Neutrophil (primary cell): ENCODE data around the gene HIP1.
"Not testable (repeated sequence)": the region's sequence is repeated elsewhere in the genome, so short reads cannot be mapped to it uniquely, and the experiment has no call there.

ENCODE experiments used
- H3K27ac ChIP-seq: fragments of 200-600 bp; sonication (generic); 2 replicates; pipeline ENCODE4 v1.5.1; 2016; ENCODE audit warnings: mild to moderate bottlenecking, moderate library complexity
- H3K27me3 ChIP-seq: fragments of 200-600 bp; sonication (generic); 2 replicates; pipeline ENCODE4 v1.6.0; 2016; ENCODE audit warnings: mild to moderate bottlenecking
- H3K36me3 ChIP-seq: fragments of 200-600 bp; sonication (generic); 2 replicates; pipeline ENCODE4 v1.5.1; 2017
- H3K4me1 ChIP-seq, 2 experiments: fragments of 200-600 bp in 1 of 2; sonication (generic) in 1 of 2; 1 replicate in 1 of 2; 2 replicates in 1 of 2; pipeline versions ENCODE4 v1.5.1 to v1.6.1; 2013 to 2016; ENCODE audit warnings: low read depth in 1 of 2, low read length in 1 of 2, mild to moderate bottlenecking in 1 of 2, moderate library complexity in 1 of 2; ENCODE audit not compliant: control insufficient read depth in 1 of 2, insufficient read depth in 1 of 2
- H3K4me3 ChIP-seq, 2 experiments: fragments of 200-600 bp in 1 of 2; sonication (generic) in 1 of 2; 1 replicate in 1 of 2; 2 replicates in 1 of 2; pipeline ENCODE4 v1.5.1; 2013 to 2016; ENCODE audit warnings: low read depth in 1 of 2, low read length in 1 of 2, mild to moderate bottlenecking in 1 of 2, moderate library complexity in 1 of 2
- H3K9me3 ChIP-seq: fragments of 200-600 bp; sonication (generic); 2 replicates; pipeline ENCODE4 v1.5.1; 2016
- CTCF ChIP-seq: fragments of 200-600 bp; sonication (generic); IDR thresholded peaks from 2 replicates; pipeline ENCODE4 v1.5.1; 2016; ENCODE audit warnings: antibody characterized with exemption

The HIP1 gene

GRCh38 chr7:75533926-75534325, 204.8 kb downstream of the HIP1 start:
- Histone ChIP-seq H3K9me3 (no peaks in the 10 kb centered on the region), H3K4me3 (no peak overlapping the region), H3K27ac (no peak overlapping the region), H3K4me1 (peaks cover 4 to 6% of the 10 kb centered on the region in 2 experiments), H3K27me3 (no peaks in the 10 kb centered on the region), H3K36me3 (peaks cover 48% of the 10 kb centered on the region)
- TF ChIP-seq CTCF: no peak

GRCh38 chr7:75532639-75533038, 206.1 kb downstream of the HIP1 start:
- H3K4me1 ChIP-seq: peaks cover 10 to 12% of the 10 kb centered on the region in 2 experiments
- TF ChIP-seq CTCF: no peak
- peaks cover 36% of the 10 kb centered on the region for H3K36me3 ChIP-seq
- no peaks in the 10 kb centered on the region for H3K27me3 ChIP-seq
- H3K27ac ChIP-seq: no peak overlapping the region
- no peak overlapping the region for H3K4me3 ChIP-seq
- no peaks in the 10 kb centered on the region for H3K9me3 ChIP-seq

- Histone ChIP-seq H3K36me3 (peaks cover 24% of the 10 kb centered on the region), H3K27ac (no peak overlapping the region), H3K27me3 (no peaks in the 10 kb centered on the region), H3K9me3 (no peaks in the 10 kb centered on the region), H3K4me1 (peaks cover 22% of the 10 kb centered on the region in 2 experiments), H3K4me3 (no peak overlapping the region)
- TF ChIP-seq CTCF: no peak
Measured at GRCh38 chr7:75531359-75531821, 207.4 kb downstream of the HIP1 start.

- peaks cover 16 to 20% of the 10 kb centered on the region in 2 experiments for H3K4me1 ChIP-seq
- H3K27ac ChIP-seq: peak overlapping the region; percentile 85
- not testable (repeated sequence) for H3K27me3 ChIP-seq, H3K9me3 ChIP-seq
- H3K36me3 ChIP-seq: peaks cover 27% of the 10 kb centered on the region
- peak overlapping the region; percentile 68 to 86 for H3K4me3 ChIP-seq
Measured at GRCh38 chr7:75527224-75527722, 211.5 kb downstream of the HIP1 start.

GRCh38 chr7:75521727-75522126, 217.0 kb downstream of the HIP1 start:
- H3K27ac ChIP-seq, H3K9me3 ChIP-seq, H3K4me3 ChIP-seq, H3K27me3 ChIP-seq, H3K4me1 ChIP-seq: not testable (repeated sequence)
- peaks cover 34% of the 10 kb centered on the region for H3K36me3 ChIP-seq

GRCh38 chr7:75518842-75519241, 219.9 kb downstream of the HIP1 start:
- not testable (repeated sequence) for H3K9me3 ChIP-seq, H3K4me1 ChIP-seq, H3K27ac ChIP-seq, H3K4me3 ChIP-seq, H3K27me3 ChIP-seq
- H3K36me3 ChIP-seq: peaks cover 30% of the 10 kb centered on the region

- H3K4me1 ChIP-seq, H3K36me3 ChIP-seq, H3K27ac ChIP-seq, H3K27me3 ChIP-seq, H3K9me3 ChIP-seq, H3K4me3 ChIP-seq: not testable (repeated sequence)
Measured at GRCh38 chr7:75509033-75509432, 229.7 kb downstream of the HIP1 start.

- H3K4me1 ChIP-seq, H3K4me3 ChIP-seq, H3K36me3 ChIP-seq, H3K27me3 ChIP-seq, H3K9me3 ChIP-seq: not testable (repeated sequence)
- peak within 1 kb of the TSS; percentile 73 for H3K27ac ChIP-seq
Measured at GRCh38 chr7:75492020-75492419, 246.7 kb downstream of the HIP1 start, which contains the start of gene SPDYE5. Gene SPDYE5, plus strand, starts transcription at chr7:75492320. Its CDS starts 1,728 bp downstream, at chr7:75494048.

- H3K36me3 ChIP-seq, H3K9me3 ChIP-seq, H3K4me1 ChIP-seq, H3K27me3 ChIP-seq: not testable (repeated sequence)
- peak within 1 kb of the TSS; percentile 87 for H3K27ac ChIP-seq
- peak within 1 kb of the TSS; percentile 79 to 83 for H3K4me3 ChIP-seq
Measured at GRCh38 chr7:75485979-75486643, 252.6 kb downstream of the HIP1 start, which contains the start of gene POM121C. Gene POM121C, minus strand, starts transcription at chr7:75486299. Its CDS starts 44,803 bp downstream, at chr7:75441496.

GRCh38 chr7:75485355-75485978, 253.3 kb downstream of the HIP1 start:
- not testable (repeated sequence) for H3K9me3 ChIP-seq, H3K36me3 ChIP-seq, H3K27me3 ChIP-seq, H3K4me1 ChIP-seq
- Histone ChIP-seq H3K27ac (peak overlapping the region; percentile 87), H3K4me3 (peak overlapping the region; percentile 79 to 83)
